ENCODE measurements around the gene SLC39A13.

- TF ChIP-seq CTCF (conservative IDR thresholded peaks at IDR 0.05 in 1 of 2, IDR thresholded peaks at IDR 0.05 in 1 of 2; ENCODE audit: extremely low read depth in 1 of 2, insufficient read depth in 1 of 2, low read depth in 1 of 2, low read length in 2 of 2) (no peak), EZH2 (IDR thresholded peaks at IDR 0.05; ENCODE audit: borderline replicate concordance, low read length) (no peak)
Measured at GRCh38 chr11:47461876-47462275, 53.5 kb downstream of the SLC39A13 start.

Data from mammary epithelial cell (primary cell).